Measurements from ENCODE around the gene VCPKMT.
"Not testable (repeated sequence)": the region's sequence is repeated elsewhere in the genome, so short reads cannot be mapped to it uniquely, and the experiment has no call there.

VCPKMT gene

DNA sequence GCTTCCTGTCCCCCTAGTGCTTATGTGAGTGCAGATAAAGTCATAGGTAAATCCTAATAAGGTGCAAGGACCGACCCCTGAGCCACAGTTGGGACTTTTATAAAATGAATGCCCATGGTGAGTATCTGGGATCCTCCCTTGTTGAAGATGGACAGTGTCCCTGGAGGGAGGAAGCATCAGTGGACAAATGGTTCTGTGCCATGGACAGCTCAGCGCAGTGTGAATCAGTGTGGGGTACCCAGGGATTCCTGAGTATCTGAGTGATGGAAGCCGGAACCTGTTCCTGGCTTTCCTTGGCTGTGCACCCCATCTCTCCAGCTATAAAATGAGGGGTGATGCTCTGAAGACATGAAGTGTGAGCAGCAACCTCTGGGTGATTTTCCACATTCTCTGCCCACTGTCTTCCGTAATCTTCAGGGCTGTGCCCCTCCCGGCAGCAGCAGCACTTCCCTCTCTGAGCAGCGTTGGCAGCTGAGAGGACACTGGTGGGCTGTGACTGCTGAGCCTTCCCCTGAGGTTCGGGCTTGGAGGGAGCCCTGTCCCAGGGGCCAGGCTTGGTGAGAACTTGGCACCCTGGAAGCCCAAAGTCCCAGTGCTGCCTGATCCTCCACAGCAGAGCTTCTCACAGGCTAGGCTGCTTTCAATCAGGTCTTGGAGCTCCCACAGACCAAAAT, 25.0 kb downstream of the VCPKMT start:
- DNase-seq: no peak

DNA sequence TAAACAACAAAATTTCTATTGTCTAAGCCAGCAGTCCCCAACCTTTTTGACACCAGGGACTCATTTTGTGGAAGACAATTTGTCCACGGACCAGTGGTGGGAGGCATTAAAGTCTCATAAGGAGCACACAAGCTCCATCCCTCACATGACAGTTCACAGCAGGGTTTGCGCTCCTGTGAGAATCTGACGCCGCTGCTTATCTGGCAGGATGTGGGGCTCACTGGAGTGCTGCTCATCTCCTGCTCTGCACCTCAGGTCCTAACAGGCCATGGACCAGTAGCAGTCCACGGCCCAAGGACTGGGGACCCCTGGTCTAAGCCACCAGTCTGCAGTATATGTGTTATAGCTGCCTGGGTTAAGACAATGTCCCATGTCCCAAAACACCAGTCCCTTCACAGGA, 27.2 kb downstream of the VCPKMT start:
- no peak for DNase-seq

- no peak for DNase-seq
Measured at GRCh38 chr14:50088731-50089130, 27.6 kb downstream of the VCPKMT start.

DNA sequence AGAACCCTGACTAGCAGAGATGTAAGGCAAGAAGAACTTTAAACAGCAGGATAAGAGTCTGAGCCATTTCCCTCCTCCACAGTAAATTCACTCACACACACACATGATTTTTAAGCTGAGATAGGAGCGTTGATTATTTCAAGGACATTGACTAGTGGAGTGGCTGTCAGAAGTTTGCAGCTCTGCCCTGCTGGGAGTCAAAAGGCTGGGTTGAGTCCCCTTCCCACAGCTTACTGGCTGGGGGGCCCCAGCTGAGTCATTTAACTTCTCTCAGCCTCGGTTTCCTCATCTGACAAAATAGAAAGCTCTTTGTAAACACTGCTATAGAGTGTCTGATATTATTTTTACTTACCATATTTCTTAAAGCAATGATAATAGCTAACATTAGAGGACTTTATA, 28.3 kb downstream of the VCPKMT start:
- no peak for DNase-seq

DNA sequence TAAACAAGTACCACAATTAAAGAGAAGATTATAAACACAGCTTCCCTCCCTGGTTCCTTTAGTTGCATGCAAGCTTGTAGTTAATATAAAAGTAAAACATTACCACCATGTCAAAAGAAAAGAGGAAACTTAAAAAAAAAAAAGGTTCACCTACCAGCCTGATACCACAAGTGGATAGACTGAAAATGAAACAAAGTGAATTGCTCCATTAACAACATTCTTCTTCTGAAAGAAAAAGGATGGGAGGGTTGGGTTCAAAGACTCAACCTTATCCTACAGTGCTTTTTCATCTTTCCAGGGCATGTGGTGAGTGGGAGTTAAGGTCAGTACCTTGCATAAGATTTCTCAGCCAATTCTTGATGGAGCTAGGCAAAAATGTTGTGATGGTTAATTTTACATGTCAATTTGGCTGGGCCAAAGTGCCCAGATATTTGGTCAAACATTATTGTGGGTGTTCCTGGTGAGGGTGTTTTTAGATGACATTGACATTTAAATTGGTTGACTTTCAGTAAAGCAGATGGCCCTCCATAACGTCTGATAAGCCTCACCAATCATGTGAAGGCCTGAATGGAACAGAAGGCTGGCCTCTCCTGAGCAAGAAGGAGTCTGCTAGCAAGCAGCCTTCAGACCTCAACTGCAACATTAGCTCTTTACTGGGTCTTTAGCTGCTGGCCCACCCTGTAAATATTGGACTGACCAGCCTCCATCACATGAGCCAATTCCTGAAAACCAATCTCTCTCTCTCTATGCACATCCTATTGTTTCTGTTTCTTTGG, 28.8 kb downstream of the VCPKMT start:
- no peak for DNase-seq

GRCh38 chr14:50086321-50086711, 30.1 kb downstream of the VCPKMT start:
- DNase-seq: no peak

DNA sequence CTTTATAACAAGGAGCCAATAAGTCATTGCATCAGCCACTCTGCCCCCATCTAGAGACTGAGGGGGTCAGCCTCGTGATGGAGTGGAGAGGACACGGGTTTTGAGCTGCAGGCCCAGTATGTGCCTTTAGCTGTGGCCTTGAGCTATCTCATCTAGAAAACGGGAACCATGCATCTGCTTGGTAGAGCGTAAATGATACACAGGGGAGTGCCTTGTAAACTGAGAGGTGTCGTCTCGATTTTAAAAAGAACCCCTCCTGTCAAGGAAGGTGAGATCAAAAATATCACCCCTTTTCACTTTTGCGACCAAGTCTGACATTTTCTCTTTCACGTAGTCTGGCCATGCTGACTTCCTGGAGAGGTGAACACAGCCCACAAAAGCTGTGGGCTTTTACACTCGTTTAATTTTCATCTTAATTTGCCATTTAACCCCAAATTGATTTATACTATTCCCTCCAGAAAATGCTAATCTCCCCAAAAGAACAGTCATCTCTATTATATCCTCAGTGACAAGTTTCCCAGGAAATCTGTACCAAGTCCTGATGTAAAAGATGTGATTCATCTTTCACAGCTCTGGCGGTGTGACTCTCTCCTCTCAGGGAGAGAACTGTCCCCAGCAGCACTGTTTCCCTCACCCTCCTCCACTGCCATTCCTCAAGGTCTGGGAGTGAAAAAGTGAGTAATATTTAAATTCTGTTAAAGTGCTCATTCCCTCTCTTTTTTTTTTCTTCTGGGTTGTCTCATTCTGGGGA, 30.6 kb downstream of the VCPKMT start:
- no peak for DNase-seq

DNA sequence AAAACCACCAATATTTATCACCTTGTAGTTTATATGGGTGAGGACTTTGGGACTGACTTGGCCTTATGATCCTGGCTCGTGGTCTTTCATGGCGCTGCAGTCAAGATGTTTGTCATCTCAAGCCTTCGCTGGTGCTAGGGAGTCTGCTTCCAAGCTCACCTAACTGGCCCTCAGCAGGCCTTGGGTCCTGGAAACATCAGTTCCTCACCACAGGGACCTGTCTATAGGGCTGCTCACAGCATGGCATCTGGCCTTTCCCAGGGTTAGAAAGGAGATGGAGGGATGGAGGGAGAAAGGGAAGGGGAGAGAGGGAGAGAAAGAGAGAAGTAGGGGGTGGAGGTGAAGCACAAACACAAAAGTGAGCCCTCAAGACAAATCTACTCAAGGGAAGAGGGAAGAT, 31.7 kb downstream of the VCPKMT start:
- DNase-seq: no peak

DNA sequence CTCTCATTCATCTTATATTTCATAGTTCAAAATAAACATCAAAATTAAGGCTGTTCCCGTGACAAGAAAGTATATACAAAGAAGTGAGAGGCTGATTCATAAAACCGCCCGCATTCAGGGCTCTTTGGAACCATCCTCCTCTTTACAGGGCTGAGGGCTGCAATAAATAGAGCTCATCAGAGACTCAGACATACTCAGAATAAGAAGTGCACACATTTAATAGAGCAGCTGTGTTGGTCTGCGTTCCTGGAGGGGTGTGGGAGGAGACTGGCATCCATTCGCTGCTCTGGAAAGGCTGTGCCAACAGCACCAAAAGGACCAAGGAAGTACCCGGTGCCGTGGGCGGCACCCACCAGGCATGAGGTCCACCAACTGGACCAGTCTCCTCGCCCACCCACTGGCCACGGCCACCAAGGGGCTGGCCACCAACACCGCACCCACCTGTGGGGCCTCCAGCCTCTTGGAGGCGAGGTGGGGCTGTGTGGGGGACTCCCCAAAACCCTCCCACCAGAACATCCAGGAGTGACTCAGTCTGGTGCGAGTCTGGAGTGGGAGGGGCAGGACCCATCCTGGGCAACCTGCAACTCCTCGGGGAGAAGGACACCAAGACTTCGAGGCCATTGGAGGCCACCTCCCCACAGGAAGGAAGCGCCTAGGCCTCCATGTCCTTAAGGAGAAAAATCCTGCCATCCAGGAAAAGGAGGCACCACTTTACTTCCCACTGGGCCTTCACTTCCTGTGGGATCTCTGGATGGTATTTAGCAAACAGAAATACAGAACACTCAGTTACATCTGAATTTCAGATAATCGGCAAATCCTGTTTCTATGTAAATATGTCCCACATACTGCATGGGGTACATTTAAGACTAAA, 32.7 kb downstream of the VCPKMT start:
- DNase-seq: no peak

GRCh38 chr14:50082784-50083466, 33.4 kb downstream of the VCPKMT start:
- no peak for DNase-seq

- DNase-seq: no peak
Measured at GRCh38 chr14:50082308-50082742, 34.0 kb downstream of the VCPKMT start.

DNA sequence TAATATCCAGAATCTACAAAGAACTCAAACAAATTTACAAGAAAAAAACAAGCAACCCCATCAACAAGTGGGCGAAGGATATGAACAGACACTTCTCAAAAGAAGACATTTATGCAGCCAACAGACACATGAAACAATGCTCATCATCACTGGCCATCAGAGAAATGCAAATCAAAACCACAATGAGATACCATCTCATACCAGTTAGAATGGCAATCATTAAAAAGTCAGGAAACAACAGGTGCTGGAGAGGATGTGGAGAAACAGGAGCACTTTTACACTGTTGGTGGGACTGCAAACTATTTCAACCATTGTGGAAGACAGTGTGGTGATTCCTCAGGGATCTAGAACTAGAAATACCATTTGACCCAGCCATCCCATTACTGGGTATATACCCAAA, 37.3 kb downstream of the VCPKMT start:
- DNase-seq: not testable (repeated sequence)

DNA sequence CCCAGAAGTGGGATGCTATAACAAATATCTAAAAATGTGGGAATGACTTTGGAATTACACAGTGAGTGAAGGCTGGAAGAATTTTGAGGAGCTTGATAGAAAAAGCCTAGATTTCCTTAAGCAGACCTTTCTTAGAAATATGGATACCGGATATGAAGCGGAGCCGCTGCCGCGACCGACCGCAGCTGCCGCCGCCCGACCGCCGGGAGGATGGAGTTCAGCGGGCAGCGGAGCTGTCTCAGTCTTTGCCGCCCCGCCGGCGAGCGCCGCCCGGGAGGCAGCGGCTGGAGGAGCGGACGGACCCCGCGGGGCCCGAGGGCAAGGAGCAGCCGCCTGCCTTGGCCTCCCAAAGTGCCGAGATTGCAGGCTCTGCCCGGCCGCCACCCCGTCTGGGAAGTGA, 42.7 kb downstream of the VCPKMT start:
- not testable (repeated sequence) for DNase-seq

DNA sequence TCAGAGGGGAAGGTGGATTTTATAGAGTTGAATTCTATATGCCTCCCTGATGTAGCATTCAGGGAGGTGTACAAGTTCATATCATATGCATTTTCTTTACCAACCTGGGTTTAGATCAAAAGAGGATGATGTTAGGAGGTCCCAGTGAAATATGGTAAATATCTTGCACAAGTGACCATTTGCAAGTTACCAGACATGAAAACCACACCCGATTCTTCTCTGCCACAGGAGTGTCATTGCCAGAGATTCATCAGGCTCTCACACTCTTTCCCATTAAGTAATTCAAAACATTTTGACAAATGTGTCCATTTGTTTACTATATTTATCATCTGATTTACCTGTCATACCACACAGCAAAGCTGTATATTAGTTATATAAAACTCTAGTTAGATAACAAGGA, 44.0 kb downstream of the VCPKMT start:
- DNase-seq: no peak

- no peak for DNase-seq
Measured at GRCh38 chr14:50070840-50071548, 45.4 kb downstream of the VCPKMT start.

DNA sequence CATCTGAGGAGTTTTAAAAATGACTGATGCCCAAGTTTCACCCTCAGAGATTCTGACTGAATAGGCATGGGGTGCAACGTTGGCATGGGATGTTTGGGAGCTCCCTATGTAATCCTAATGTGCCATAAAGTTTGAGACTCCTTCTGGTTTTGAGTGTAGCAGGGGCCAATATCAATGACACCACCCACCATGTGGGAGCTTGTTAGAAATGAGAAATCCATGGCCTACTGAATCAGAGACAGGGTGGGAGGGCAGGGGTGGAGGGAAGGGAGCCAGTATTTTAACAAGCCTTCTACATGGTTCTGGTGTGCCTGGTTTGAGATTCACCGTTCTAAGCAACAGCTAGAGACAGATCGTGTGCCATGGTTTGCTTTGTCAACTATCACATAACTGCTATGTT, 46.1 kb downstream of the VCPKMT start:
- DNase-seq: no peak

DNA sequence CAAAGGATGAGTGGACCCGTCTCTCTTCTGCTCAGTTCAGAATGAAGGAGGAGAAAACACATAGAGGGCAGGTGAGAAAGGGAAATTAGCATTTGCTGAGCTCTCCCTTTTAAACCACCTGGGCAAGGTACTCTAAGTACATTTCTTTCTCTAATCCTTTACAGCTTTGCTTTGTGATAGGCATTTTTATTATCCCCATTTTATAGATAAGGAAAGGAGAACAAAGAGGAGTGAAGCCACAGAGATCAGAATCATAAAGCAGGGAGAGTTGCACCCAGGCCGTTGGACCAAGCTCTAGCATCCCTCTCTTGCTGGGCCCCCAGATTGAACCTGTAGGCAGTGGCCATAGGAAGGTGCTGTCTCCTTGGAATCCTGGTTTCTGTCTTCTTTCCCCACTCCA, 47.0 kb downstream of the VCPKMT start:
- DNase-seq: no peak

DNA sequence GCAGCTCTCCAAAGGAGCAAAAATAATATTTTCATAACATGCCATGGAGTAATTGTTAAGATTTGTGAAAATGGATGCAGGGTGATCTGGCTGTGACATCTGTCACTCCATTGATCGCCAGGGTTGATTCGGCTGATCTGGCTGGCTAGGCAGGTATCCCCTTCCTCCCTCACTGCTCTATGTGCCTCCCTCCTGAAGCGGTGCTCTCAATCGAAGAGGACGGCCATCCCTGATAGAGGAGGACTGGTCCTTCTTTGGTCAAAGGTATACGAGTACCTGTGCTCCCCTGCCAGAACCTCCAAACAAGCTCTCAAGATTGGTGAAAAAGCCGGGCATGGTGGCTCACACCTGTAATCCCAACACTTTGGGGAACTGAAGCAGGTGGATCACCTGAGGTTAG, 47.9 kb downstream of the VCPKMT start:
- no peak for DNase-seq

GRCh38 chr14:50067723-50068495, 48.5 kb downstream of the VCPKMT start:
- no peak for DNase-seq

- no peak for DNase-seq
Measured at GRCh38 chr14:50065583-50065982, 50.8 kb downstream of the VCPKMT start.

GRCh38 chr14:50064993-50065392, 51.4 kb downstream of the VCPKMT start:
- DNase-seq: no peak
